ENCODE measurements around the gene SRD5A2. TPM values are rescaled to one million over a fixed set of nuclear protein-coding genes. Genes with fewer than 3 reads are reported as not detected.

The SRD5A2 gene
- total RNA-seq (not detected), polyA plus RNA-seq (under 1 TPM in 1 of 2 donors, not detected in 1; under 0.01 TPM)
- long read RNA-seq, donor 1, result 0 reads
- long read RNA-seq, donor 2, result 0 reads
- long read RNA-seq, donor 3, result 0 reads

GRCh38 chr2:31580321-31581117, at the start of gene SRD5A2:
Gene SRD5A2 (minus strand): TSS chr2:31580938. CDS start chr2:31580900, 38 bp downstream.
- no peak for TF ChIP-seq CTCF (IDR thresholded peaks at IDR 0.05)
- DNase-seq (no peak), ATAC-seq (peak in 1 of 8 donors; percentile 31)
- intact Hi-C loops (cut with DNase I), result no loop called here
- H3K9me3 ChIP-seq, result peaks cover 0 to 2% (median 0%) of the 10 kb centered on the region in 11 donors
- no peak within 1 kb of the TSS for H3K27ac ChIP-seq
- peaks cover 5 to 51% (median 40%) of the 10 kb centered on the region in 7 donors for H3K27me3 ChIP-seq
- H3K4me3 ChIP-seq, result no peak within 1 kb of the TSS
- H3K4me1 ChIP-seq, result peaks cover 0 to 6% (median 0%) of the 10 kb centered on the region in 9 donors
- H3K36me3 ChIP-seq, result no peaks in the 10 kb centered on the region
- 1 to 2% methylated on average over 72 to 76 of the region's 76 CpGs for WGBS, 2 donors

GRCh38 chr2:31606509-31606908, 25.8 kb upstream of the SRD5A2 start:
- intact Hi-C loops (cut with DNase I), result no loop called here
- H3K36me3 ChIP-seq, result no peaks in the 10 kb centered on the region
- H3K4me3 ChIP-seq, result no peak overlapping the region
- no peaks in the 10 kb centered on the region for H3K27me3 ChIP-seq
- ATAC-seq (no peak), DNase-seq (no peak)
- H3K9me3 ChIP-seq, result peaks cover 0 to 81% (median 23%) of the 10 kb centered on the region in 11 donors
- H3K27ac ChIP-seq, result no peak overlapping the region
- no peak for TF ChIP-seq CTCF (IDR thresholded peaks at IDR 0.05)
- WGBS, 2 donors, result 72 to 82% methylated on average over 3 of the region's 3 CpGs
- H3K4me1 ChIP-seq, result no peaks in the 10 kb centered on the region

DNA sequence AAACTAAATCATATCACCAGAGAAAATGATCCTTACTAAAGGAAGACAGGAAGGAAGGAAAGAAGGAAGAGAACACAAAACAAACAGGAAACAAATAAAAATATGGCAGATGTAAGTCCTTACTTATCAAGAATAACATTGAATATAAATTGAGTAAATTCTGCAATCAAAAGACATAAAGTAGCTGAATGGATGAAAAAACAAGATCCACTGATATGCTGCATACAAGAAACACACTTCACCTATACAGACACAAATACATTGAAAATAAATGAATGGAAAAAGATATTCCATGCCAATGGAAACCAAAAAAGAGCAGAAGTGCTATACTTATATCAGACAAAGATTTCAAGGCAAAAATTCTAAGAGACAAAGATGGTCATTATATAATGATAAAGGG, 18.0 kb upstream of the SRD5A2 start:
- DNase-seq, result no peak
- peaks cover 0 to 91% (median 21%) of the 10 kb centered on the region in 11 donors for H3K9me3 ChIP-seq
- H3K4me1 ChIP-seq, result no peaks in the 10 kb centered on the region
- H3K27ac ChIP-seq, result no peak overlapping the region
- H3K4me3 ChIP-seq, result no peak overlapping the region
- no peaks in the 10 kb centered on the region for H3K36me3 ChIP-seq
- H3K27me3 ChIP-seq, result no peaks in the 10 kb centered on the region
- TF ChIP-seq CTCF (IDR thresholded peaks at IDR 0.05), result no peak
- intact Hi-C loops (cut with DNase I), result no loop called here
- no peak for ATAC-seq

DNA sequence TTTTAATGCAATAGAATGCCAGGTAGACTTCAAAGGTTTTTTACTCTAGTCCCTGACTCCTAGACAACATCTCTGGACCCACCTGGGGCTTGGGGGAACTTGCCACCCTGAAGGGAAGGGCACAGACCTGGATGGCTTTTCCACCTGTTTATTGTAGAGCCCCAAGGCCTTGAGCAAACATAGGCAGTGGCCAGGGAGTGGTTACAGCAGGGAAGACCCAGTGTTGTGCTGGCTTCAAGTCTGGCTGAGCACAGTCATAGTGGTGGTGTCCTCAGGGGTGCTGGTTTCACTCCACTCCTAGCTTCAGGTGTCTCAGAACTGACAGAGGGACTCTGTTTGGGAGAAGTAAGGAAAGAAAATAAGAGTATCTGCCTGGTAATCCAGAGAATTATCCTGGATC, 5.5 kb upstream of the SRD5A2 start:
- ATAC-seq (no peak), DNase-seq (no peak)
- TF ChIP-seq CTCF (IDR thresholded peaks at IDR 0.05), result no peak
- H3K27me3 ChIP-seq, result peaks cover 0 to 20% (median 12%) of the 10 kb centered on the region in 7 donors
- H3K36me3 ChIP-seq, result no peaks in the 10 kb centered on the region
- no peaks in the 10 kb centered on the region for H3K4me1 ChIP-seq
- H3K4me3 ChIP-seq, result no peak overlapping the region
- no peak overlapping the region for H3K27ac ChIP-seq
- intact Hi-C loops (cut with DNase I), result no loop called here
- H3K9me3 ChIP-seq, result peaks cover 0 to 22% (median 0%) of the 10 kb centered on the region in 11 donors

All from heart right ventricle (tissue), 16 donors.